ENCODE measurements around the gene SMPDL3B.
A peak's percentile ranks its signal among the peaks of the same experiment; 100 is the strongest.

The SMPDL3B gene

DNA sequence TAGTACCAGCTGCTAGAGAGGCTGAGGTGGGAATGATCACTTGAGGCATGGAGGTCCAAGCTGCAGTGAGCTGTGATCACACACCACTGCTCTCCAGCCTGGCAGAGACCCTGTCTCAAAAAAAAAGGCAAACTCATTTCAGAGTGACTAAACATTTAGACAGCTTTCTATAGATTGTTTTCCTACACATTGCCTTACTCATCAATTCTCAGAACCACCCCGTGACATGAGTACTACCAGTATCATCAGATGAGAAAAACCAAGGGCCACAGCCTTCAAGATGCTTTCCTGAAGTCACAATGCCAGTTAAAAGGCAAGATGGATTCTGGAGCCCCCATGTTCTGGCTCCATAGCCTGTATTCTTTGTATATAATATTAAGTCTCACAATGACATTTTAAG lies 22.4 kb upstream of the SMPDL3B start:
- Histone ChIP-seq H3K9me3 (ENCODE audit: low read length) (peaks cover 7% of the 10 kb centered on the region), H3K9ac (ENCODE audit: low read length) (no peak overlapping the region), H3K36me3 (ENCODE audit: insufficient read depth, low read length) (peaks cover 8% of the 10 kb centered on the region), H3K4me1 (ENCODE audit: insufficient read depth, low read length) (peaks cover 4% of the 10 kb centered on the region), H3K4me3 (ENCODE audit: low read depth in 1 of 2, low read length in 2 of 2) (no peak overlapping the region), H3K27me3 (ENCODE audit: control insufficient read depth in 1 of 2, insufficient read depth in 2 of 2, low read length in 2 of 2) (no peaks in the 10 kb centered on the region), H3K27ac (ENCODE audit: low read depth, low read length) (no peak overlapping the region)

DNA sequence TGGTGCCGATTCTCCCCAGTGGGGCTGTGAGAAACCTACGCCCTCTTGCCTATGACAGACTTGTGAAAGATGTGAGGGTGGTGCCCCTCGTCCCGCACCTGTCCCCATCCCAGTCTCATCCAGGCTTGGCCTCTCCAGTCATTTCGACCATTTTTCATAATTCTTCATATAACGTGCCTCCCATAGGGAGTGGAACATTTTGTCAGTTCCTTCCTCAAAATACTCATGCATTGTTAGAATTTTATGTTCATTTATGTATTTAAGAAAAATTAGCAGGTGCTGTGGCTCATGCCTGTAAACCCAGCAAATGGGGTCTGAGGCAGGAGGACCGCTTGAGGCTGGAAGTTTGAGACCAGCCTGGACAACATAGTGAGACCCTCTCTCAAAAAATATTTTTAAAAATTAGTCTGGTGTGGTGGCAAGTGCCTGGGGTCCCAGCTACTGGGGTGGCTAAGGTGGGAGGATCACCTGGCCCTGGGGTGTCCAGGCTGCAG lies 19.7 kb upstream of the SMPDL3B start:
- H3K4me1 ChIP-seq (ENCODE audit: insufficient read depth, low read length) = peaks cover 4% of the 10 kb centered on the region
- no peak overlapping the region for H3K9ac ChIP-seq (ENCODE audit: low read length)
- no peaks in the 10 kb centered on the region for H3K36me3 ChIP-seq (ENCODE audit: insufficient read depth, low read length)
- H3K27me3 ChIP-seq (ENCODE audit: control insufficient read depth in 1 of 2, insufficient read depth in 2 of 2, low read length in 2 of 2) = no peaks in the 10 kb centered on the region
- H3K4me3 ChIP-seq (ENCODE audit: low read depth in 1 of 2, low read length in 2 of 2) = peak overlapping the region; percentile 21 to 81
- no peak overlapping the region for H3K27ac ChIP-seq (ENCODE audit: low read depth, low read length)
- H3K9me3 ChIP-seq (ENCODE audit: low read length) = peaks cover 7% of the 10 kb centered on the region

DNA sequence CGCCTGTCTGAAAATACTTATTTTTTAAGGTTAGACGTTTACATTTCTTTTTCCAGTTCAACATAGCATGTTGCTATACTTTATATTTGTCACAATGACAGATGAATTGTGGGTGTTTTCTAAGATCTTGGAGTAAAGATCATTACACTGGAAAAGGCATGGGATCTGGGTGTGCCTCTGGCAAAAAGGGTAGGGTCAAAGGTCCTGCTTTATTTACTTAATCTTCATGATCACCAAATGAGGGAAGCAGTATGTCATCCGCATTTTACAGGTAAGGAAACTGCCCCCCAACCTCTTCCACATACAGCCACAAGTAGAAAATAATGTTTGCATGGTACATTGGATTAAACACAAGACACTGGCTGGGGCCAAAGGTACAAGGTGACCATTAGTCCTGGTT lies 12.5 kb upstream of the SMPDL3B start:
- H3K27ac ChIP-seq (ENCODE audit: low read depth, low read length) = no peak overlapping the region
- H3K4me3 ChIP-seq (ENCODE audit: low read depth in 1 of 2, low read length in 2 of 2) = no peak overlapping the region
- H3K9me3 ChIP-seq (ENCODE audit: low read length) = no peaks in the 10 kb centered on the region
- no peak overlapping the region for H3K9ac ChIP-seq (ENCODE audit: low read length)
- H3K36me3 ChIP-seq (ENCODE audit: insufficient read depth, low read length) = no peaks in the 10 kb centered on the region
- no peaks in the 10 kb centered on the region for H3K27me3 ChIP-seq (ENCODE audit: control insufficient read depth in 1 of 2, insufficient read depth in 2 of 2, low read length in 2 of 2)
- no peaks in the 10 kb centered on the region for H3K4me1 ChIP-seq (ENCODE audit: insufficient read depth, low read length)

DNA sequence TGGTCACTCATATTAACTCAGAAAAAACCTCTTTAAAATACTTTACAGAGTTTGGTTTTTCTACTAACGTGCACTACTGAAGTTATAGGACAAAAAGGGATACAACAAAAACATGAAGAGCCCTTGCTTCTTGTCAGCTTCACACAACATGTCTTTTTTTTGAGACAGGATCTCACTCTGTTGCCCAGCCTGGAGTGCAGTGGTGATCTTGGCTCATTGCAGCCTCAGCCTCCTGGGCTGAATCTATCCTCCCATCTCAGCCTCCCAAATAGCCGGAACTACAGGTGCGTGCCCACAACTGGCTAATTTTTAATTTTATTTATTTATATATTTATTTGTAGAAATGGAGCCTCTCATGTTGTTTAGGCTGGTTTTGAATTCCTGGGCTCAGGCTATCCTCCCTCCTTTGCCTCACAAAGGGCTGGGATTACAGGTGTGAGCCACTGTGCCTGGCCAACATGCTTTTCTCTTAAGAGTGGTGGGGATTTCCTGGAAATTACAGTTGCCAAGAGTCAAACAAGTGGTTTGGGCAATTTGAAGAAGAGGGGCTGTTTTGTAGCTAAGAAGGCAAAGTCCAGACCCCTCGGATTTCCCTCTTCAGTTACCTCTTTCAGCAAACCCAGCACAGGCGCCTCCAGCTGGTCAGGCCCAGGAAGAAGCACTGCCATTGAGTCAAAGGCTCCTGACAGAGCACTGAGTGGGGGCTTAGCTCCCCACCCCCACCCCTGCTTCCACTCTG lies 6.4 kb upstream of the SMPDL3B start:
- H3K4me1 ChIP-seq (ENCODE audit: insufficient read depth, low read length) = no peaks in the 10 kb centered on the region
- H3K9ac ChIP-seq (ENCODE audit: low read length) = no peak overlapping the region
- H3K9me3 ChIP-seq (ENCODE audit: low read length) = no peaks in the 10 kb centered on the region
- H3K27me3 ChIP-seq (ENCODE audit: control insufficient read depth in 1 of 2, insufficient read depth in 2 of 2, low read length in 2 of 2) = no peaks in the 10 kb centered on the region
- H3K36me3 ChIP-seq (ENCODE audit: insufficient read depth, low read length) = no peaks in the 10 kb centered on the region
- H3K27ac ChIP-seq (ENCODE audit: low read depth, low read length) = no peak overlapping the region
- no peak overlapping the region for H3K4me3 ChIP-seq (ENCODE audit: low read depth in 1 of 2, low read length in 2 of 2)

DNA sequence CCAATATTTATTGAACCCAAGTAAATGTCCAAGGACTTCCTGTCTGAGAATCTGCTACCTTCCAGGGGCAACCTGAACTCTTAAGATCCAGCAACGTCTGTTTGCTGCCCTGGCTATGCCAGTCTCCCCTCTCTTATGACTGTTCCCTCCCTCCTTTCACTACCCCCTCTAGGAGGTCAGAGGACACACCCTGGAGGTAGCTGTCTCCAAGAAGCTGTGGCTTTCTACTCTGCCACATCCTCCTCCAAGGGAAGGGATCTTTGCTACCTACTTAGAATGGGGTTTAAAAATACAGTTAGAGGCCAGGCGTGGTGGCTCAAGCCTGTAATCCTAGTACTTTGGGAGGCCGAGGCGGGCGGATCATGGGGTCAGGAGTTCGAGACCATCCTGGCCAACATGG lies 3.6 kb upstream of the SMPDL3B start:
- Histone ChIP-seq H3K9ac (ENCODE audit: low read length) (no peak overlapping the region), H3K27me3 (ENCODE audit: control insufficient read depth in 1 of 2, insufficient read depth in 2 of 2, low read length in 2 of 2) (peaks cover 9 to 14% of the 10 kb centered on the region in 2 donors), H3K27ac (ENCODE audit: low read depth, low read length) (no peak overlapping the region), H3K9me3 (ENCODE audit: low read length) (no peaks in the 10 kb centered on the region), H3K4me1 (ENCODE audit: insufficient read depth, low read length) (peaks cover 5% of the 10 kb centered on the region), H3K36me3 (ENCODE audit: insufficient read depth, low read length) (no peaks in the 10 kb centered on the region), H3K4me3 (ENCODE audit: low read depth in 1 of 2, low read length in 2 of 2) (no peak overlapping the region)

DNA sequence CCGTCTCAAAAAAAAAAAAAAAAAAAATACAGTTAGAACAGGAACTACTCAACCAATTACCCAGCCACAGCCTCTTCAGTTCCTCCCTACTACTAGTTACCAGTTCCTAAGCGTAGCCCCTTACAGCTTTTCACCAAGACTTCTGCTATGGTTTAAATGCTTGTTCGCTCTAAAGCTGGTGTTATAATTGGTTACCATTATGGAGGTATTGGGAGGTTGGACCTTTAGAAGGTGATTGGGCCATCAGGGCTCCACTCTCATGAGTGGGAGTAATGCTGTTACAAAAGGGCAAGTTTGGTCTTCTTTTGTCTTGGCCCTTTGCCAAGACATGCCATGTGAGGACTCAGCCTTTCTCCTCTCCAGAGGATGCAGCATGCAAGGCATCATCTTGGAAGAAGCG lies 3.0 kb upstream of the SMPDL3B start:
- no peak overlapping the region for H3K4me3 ChIP-seq (ENCODE audit: low read depth in 1 of 2, low read length in 2 of 2)
- no peaks in the 10 kb centered on the region for H3K36me3 ChIP-seq (ENCODE audit: insufficient read depth, low read length)
- no peak overlapping the region for H3K27ac ChIP-seq (ENCODE audit: low read depth, low read length)
- no peak overlapping the region for H3K9ac ChIP-seq (ENCODE audit: low read length)
- no peaks in the 10 kb centered on the region for H3K9me3 ChIP-seq (ENCODE audit: low read length)
- peaks cover 5% of the 10 kb centered on the region for H3K4me1 ChIP-seq (ENCODE audit: insufficient read depth, low read length)
- H3K27me3 ChIP-seq (ENCODE audit: control insufficient read depth in 1 of 2, insufficient read depth in 2 of 2, low read length in 2 of 2) = peaks cover 14 to 15% of the 10 kb centered on the region in 2 donors

DNA sequence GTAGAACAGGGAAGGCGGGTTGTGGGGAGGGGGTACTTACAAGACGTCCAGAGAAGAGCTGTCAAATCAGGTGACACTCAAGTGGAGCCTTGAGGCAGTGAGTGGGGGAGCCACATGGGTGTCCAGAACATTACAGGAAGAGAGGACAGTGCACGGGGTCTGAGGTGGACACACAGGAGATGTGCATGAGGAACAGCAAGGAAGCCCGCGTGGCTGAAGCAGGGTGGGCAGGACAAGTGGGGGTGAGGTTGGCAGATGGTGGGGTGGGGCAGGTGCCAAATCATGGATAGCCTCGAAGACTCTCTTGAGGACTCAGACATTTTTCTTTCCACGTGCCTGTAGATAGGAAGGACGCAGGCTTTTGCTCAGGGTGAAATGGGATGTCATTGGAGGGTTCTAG lies 921 bp downstream of the SMPDL3B start:
- H3K27ac ChIP-seq (ENCODE audit: low read depth, low read length) = no peak overlapping the region
- peaks cover 14 to 22% of the 10 kb centered on the region in 2 donors for H3K27me3 ChIP-seq (ENCODE audit: control insufficient read depth in 1 of 2, insufficient read depth in 2 of 2, low read length in 2 of 2)
- peaks cover 5% of the 10 kb centered on the region for H3K4me1 ChIP-seq (ENCODE audit: insufficient read depth, low read length)
- H3K9me3 ChIP-seq (ENCODE audit: low read length) = no peaks in the 10 kb centered on the region
- no peak overlapping the region for H3K4me3 ChIP-seq (ENCODE audit: low read depth in 1 of 2, low read length in 2 of 2)
- no peak overlapping the region for H3K9ac ChIP-seq (ENCODE audit: low read length)
- no peaks in the 10 kb centered on the region for H3K36me3 ChIP-seq (ENCODE audit: insufficient read depth, low read length)

DNA sequence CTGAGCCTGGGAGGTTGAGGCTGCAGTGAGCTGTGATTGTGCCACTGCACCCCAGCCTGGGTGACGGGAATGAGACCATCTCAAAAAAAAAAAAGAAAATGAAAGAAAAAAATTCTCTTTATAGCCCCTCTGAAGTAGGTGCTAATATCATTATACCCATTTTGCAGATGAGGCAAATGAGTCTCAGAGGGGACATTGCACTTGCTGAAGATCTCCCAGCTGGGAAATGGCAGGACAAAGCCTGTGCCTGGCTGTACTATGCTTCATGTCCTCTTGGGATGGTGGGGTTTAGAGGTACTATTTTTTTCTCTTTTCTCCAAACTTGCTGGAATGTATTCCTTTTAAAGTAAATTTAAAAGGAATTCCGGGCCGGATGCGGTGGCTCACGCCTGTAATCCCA lies 1.6 kb downstream of the SMPDL3B start:
- Histone ChIP-seq H3K9ac (ENCODE audit: low read length) (no peak overlapping the region), H3K4me3 (ENCODE audit: low read depth in 1 of 2, low read length in 2 of 2) (no peak overlapping the region), H3K27me3 (ENCODE audit: control insufficient read depth in 1 of 2, insufficient read depth in 2 of 2, low read length in 2 of 2) (peaks cover 14 to 22% of the 10 kb centered on the region in 2 donors), H3K9me3 (ENCODE audit: low read length) (no peaks in the 10 kb centered on the region), H3K27ac (ENCODE audit: low read depth, low read length) (no peak overlapping the region), H3K4me1 (ENCODE audit: insufficient read depth, low read length) (peaks cover 5% of the 10 kb centered on the region), H3K36me3 (ENCODE audit: insufficient read depth, low read length) (no peaks in the 10 kb centered on the region)

DNA sequence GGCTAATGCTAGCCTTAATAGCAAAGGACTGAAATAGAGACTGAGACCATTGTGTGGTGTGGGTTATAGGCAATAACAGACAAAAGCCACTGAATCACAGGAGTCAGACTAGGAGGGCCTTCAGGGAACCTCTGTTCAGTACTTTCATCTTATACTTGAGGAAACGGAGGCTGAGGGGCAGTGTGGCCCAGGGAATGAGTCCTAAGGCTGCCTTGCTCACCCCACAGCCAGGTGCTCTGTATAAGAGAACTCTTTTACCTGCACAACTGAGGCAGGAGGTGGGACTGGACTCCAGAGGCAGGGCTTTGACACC lies 2.7 kb downstream of the SMPDL3B start:
- Histone ChIP-seq H3K36me3 (ENCODE audit: insufficient read depth, low read length) (no peaks in the 10 kb centered on the region), H3K4me1 (ENCODE audit: insufficient read depth, low read length) (peaks cover 5% of the 10 kb centered on the region), H3K9ac (ENCODE audit: low read length) (no peak overlapping the region), H3K27me3 (ENCODE audit: control insufficient read depth in 1 of 2, insufficient read depth in 2 of 2, low read length in 2 of 2) (peaks cover 14 to 22% of the 10 kb centered on the region in 2 donors), H3K4me3 (ENCODE audit: low read depth in 1 of 2, low read length in 2 of 2) (no peak overlapping the region), H3K9me3 (ENCODE audit: low read length) (no peaks in the 10 kb centered on the region), H3K27ac (ENCODE audit: low read depth, low read length) (no peak overlapping the region)

DNA sequence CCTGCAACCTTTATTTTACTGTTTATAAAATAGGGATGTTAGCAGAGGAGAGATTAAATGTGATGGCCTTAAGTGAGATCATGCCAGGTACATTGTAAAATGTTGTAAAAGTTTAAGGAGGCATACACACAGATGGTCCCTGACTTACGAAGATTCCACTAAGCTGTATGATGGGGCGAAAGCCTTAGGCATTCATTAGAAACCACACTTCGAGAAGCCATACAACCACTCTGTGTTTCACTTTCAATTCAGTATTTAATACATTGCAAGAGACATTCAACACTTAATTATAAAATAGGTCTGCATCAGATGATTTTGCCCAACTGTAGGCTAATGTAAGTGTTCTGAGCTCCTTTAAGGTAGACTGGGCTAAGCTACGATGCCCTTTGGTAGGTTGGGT lies 3.7 kb downstream of the SMPDL3B start:
- no peak overlapping the region for H3K27ac ChIP-seq (ENCODE audit: low read depth, low read length)
- H3K27me3 ChIP-seq (ENCODE audit: control insufficient read depth in 1 of 2, insufficient read depth in 2 of 2, low read length in 2 of 2) = peaks cover 14 to 22% of the 10 kb centered on the region in 2 donors
- peaks cover 5% of the 10 kb centered on the region for H3K4me1 ChIP-seq (ENCODE audit: insufficient read depth, low read length)
- H3K9me3 ChIP-seq (ENCODE audit: low read length) = no peaks in the 10 kb centered on the region
- H3K9ac ChIP-seq (ENCODE audit: low read length) = no peak overlapping the region
- no peaks in the 10 kb centered on the region for H3K36me3 ChIP-seq (ENCODE audit: insufficient read depth, low read length)
- no peak overlapping the region for H3K4me3 ChIP-seq (ENCODE audit: low read depth in 1 of 2, low read length in 2 of 2)

DNA sequence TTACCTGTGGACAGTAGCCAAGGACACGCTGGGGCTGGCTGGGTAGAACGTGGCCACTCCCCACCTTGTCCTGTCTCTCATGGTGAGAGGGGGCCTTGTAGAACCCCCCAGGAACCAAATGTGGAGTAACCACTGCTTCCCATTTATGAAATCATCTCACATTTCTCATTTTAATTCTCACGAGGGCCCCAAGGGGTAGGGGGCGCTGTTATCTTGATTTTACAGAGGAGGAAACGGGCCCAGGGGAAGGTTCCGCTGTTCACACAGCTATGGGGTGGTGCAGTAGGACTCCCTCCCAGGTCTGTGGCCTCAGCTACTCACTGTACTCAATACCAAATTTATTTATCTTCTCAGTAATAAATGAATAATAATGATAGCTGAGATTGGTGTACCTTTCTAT lies 5.5 kb downstream of the SMPDL3B start:
- Histone ChIP-seq H3K36me3 (ENCODE audit: insufficient read depth, low read length) (no peaks in the 10 kb centered on the region), H3K9ac (ENCODE audit: low read length) (no peak overlapping the region), H3K4me1 (ENCODE audit: insufficient read depth, low read length) (peaks cover under 1% of the 10 kb centered on the region), H3K9me3 (ENCODE audit: low read length) (no peaks in the 10 kb centered on the region), H3K4me3 (ENCODE audit: low read depth in 1 of 2, low read length in 2 of 2) (no peak overlapping the region), H3K27ac (ENCODE audit: low read depth, low read length) (no peak overlapping the region), H3K27me3 (ENCODE audit: control insufficient read depth in 1 of 2, insufficient read depth in 2 of 2, low read length in 2 of 2) (peaks cover 6 to 13% of the 10 kb centered on the region in 2 donors)

DNA sequence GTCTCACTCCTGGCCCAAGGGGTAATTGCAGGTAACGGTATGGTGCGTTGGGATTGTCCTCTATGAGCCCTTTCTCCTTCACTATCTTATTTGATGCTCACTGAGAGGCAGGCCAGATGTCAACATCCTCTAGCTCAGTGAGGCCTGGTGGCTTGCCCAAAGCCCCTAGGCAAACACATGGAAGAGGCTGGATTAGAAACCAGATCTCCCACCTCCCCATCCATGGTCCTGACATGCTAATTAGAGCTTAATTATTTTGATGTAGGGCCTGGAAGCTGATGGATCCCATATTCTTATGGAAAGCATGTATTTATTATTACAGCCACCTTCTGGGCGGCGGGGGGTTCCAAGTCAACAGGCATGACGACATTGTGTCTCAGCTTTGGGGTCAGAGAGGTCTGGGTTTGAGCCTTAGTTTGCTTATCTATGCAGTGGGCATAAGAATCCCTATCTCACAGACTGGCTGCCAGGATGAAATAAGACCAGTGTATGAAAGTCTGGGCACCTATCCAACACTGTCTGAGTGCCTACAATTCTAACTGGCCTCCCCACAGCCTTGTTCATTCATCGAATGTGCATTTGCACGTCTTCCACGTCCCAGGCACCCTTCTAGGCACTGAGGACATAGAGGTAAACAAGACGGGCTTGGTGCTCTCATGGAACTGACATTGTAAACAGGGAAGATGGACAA lies 6.2 kb downstream of the SMPDL3B start:
- no peaks in the 10 kb centered on the region for H3K4me1 ChIP-seq (ENCODE audit: insufficient read depth, low read length)
- H3K9ac ChIP-seq (ENCODE audit: low read length) = no peak overlapping the region
- no peak overlapping the region for H3K4me3 ChIP-seq (ENCODE audit: low read depth in 1 of 2, low read length in 2 of 2)
- H3K27ac ChIP-seq (ENCODE audit: low read depth, low read length) = no peak overlapping the region
- no peaks in the 10 kb centered on the region for H3K9me3 ChIP-seq (ENCODE audit: low read length)
- no peaks in the 10 kb centered on the region for H3K36me3 ChIP-seq (ENCODE audit: insufficient read depth, low read length)
- H3K27me3 ChIP-seq (ENCODE audit: control insufficient read depth in 1 of 2, insufficient read depth in 2 of 2, low read length in 2 of 2) = peaks cover 1 to 13% of the 10 kb centered on the region in 2 donors
